GM10266 (cell line): ENCODE data around the gene PRM1.

Source experiments
- DNase-seq: peaks from one replicate; pipeline ENCODE4 v3.0.0; 2012; ENCODE audit errors: extremely low spot score
- TF ChIP-seq, protein P1 (sequence below): IDR thresholded peaks from 2 replicates; pipeline ENCODE4 v1.5.1; 2012; ENCODE audit warnings: mild to moderate bottlenecking, low read depth; ENCODE audit not compliant: control insufficient read depth, insufficient read depth; ENCODE audit errors: missing control alignments

The PRM1 gene

DNA sequence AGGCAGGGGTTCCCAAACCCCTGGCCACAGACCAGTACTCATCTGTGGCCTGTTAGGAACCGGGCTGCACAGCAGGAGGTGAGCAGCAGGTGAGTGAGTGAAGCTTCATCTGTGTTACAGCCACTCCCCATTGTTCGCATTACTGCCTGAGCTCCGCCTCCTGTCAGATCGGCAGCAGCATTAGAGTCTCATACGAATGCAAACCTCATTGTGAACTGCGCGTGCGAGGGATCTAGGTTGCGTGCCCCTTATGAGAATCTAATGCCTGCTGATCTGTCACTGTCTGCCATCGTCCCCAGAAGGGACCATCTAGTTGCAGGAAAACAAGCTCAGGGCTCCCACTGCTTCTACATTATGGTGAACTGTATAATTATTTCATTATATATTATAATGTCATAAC lies 39.0 kb upstream of the PRM1 start:
- TF ChIP-seq, protein P1, sequence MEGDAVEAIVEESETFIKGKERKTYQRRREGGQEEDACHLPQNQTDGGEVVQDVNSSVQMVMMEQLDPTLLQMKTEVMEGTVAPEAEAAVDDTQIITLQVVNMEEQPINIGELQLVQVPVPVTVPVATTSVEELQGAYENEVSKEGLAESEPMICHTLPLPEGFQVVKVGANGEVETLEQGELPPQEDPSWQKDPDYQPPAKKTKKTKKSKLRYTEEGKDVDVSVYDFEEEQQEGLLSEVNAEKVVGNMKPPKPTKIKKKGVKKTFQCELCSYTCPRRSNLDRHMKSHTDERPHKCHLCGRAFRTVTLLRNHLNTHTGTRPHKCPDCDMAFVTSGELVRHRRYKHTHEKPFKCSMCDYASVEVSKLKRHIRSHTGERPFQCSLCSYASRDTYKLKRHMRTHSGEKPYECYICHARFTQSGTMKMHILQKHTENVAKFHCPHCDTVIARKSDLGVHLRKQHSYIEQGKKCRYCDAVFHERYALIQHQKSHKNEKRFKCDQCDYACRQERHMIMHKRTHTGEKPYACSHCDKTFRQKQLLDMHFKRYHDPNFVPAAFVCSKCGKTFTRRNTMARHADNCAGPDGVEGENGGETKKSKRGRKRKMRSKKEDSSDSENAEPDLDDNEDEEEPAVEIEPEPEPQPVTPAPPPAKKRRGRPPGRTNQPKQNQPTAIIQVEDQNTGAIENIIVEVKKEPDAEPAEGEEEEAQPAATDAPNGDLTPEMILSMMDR, result no peak
- no peak for DNase-seq

DNA sequence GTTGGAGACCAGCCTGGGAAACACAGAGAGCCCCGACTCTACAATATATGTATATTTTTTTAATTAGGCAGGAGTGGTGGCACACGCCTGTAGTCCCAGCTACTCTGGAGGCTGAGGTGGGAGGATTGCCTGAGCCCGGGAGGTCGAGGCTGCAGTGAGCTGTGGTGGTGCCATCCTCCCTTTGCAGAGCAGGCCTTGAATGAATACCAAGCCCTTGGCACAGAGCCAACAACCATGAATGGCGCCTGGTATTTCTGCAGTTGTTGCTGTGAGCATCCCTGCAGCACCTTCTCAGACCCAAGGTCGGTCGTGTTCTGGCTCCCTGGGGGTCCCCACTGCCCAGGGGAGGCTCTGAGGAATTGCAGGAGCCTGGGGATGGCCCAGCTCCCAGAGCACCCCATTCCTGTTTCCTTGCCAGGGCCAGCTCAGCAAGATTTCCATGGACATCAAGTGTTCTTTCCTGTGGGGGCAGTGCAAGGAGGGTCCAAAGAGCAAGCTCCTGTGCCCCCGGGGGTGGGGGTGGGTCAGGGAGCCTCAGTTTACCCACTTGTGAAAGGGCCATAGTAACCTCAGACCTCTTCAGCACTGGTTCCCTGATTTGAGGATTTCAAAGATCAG lies 38.5 kb upstream of the PRM1 start:
- TF ChIP-seq, protein P1, result no peak
- DNase-seq, result no peak

DNA sequence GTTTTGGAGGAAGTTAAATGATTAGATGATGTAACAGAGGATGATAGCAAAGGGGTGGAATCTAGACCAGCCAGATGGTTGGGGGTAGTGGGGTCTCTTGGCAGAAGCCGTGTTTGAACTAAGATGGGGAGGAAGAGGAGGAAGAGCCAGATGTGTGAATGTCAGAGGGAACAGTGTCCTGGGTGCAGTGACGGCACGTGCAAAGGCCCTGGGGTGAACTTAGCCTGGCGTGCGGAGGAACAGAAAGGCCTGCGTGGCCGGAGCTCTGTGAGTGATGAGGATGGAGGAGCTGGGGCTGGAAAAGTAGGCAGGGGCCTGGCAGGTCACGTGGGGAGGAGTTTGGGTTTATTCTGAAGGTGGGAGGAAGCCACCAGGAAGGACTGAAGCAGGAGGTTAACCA lies 37.7 kb upstream of the PRM1 start:
- TF ChIP-seq, protein P1, result no peak
- no peak for DNase-seq

DNA sequence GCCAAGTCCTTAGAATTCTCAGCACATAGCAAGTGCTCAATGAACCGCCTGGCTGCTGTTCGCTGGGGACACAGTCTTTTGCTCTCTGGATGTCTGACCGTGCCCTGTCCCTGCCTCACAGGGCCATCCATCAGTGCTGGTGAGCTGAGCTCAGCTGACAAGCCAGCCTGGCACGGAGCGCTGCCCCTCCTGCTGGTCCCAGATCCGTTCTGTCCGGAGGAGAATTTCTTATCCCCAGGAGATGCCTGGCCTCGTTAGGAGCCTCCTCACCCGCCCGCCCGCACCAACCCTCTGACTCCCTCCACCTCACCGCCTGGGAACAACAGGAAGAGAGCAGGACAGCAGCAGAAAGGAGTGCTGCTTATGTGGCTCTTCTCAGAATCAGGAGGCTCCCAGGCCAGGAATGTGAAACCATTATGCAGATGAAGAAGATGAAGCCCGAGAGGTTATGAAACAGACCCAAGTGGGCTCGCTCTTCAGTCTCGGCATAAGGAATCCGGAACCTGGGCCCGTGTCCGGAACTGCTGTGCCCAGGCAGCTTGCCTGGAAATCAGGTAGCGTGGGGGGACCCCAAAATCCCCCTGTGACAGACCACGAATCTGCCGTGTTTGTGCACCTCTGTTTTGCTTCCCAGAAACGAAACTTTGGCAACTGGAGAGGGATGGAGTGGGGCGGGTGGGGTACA lies 35.3 kb upstream of the PRM1 start:
- no peak for DNase-seq
- TF ChIP-seq, protein P1, result no peak

DNA sequence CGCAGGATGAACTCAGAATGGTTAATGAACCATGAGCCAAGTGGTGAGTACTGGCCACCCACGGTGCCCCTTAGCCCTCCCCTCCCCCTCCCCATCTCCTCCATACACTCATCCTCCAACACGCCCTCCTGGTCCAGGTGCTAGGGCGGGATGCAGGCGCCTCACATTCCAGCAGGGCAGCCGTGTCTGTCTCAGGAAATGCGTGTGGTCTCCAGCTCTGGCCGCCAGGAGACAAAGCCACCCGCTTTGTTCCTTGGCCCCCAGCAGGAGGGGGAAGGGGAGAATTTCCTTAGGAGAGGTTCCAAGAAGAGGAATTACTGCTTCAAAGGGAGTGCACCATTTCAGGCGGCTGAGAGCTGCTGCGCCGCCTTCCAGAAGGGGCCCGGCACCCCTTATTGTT lies 34.4 kb upstream of the PRM1 start:
- DNase-seq, result no peak
- TF ChIP-seq, protein P1, result no peak

GRCh38 chr16:11314309-11314894 lies 33.3 kb upstream of the PRM1 start:
- TF ChIP-seq, protein P1, result no peak
- DNase-seq, result no peak
